GM23338 (cell line): ENCODE data around the gene MARCHF3. TPM values are rescaled to one million over a fixed set of nuclear protein-coding genes. Genes with fewer than 3 reads are reported as not detected.

Experiments
- ATAC-seq: fragments of 200-7000 bp; cut with Tn5 transposase; 3 replicates; pipeline ENCODE4 v1.9.1; 2020
- DNase-seq: peaks from one replicate; pipeline ENCODE4 v3.0.0-alpha.2; 2015; ENCODE audit warnings: low spot score
- H2AFZ ChIP-seq: fragments of 200-600 bp; sonication (generic); 2 replicates; pipeline ENCODE4 v1.8.0; 2016; ENCODE audit warnings: antibody characterized with exemption, mild to moderate bottlenecking, moderate library complexity
- H3F3A ChIP-seq: fragments of 200-600 bp; sonication (generic); replicated peaks from 2 replicates; pipeline ENCODE4 v1.8.0; 2017; ENCODE audit warnings: antibody characterized with exemption, mixed run types, low read depth
- H3K27ac ChIP-seq: fragments of 200-600 bp; sonication (generic); 2 replicates; pipeline ENCODE4 v1.6.1; 2016; ENCODE audit warnings: low read depth
- H3K27me3 ChIP-seq: fragments of 200-600 bp; sonication (generic); 2 replicates; pipeline ENCODE4 v1.8.0; 2016; ENCODE audit warnings: mild to moderate bottlenecking, mixed run types, moderate library complexity; ENCODE audit not compliant: insufficient read depth
- H3K36me3 ChIP-seq: fragments of 200-600 bp; sonication (generic); 2 replicates; pipeline ENCODE4 v1.8.0; 2016; ENCODE audit warnings: mild to moderate bottlenecking; ENCODE audit not compliant: insufficient read depth
- H3K4me1 ChIP-seq: fragments of 200-600 bp; sonication (generic); 2 replicates; pipeline ENCODE4 v1.8.0; 2016; ENCODE audit warnings: mild to moderate bottlenecking, moderate library complexity; ENCODE audit not compliant: insufficient read depth
- H3K4me2 ChIP-seq: fragments of 200-600 bp; sonication (generic); 2 replicates; pipeline ENCODE4 v1.7.1; 2017; ENCODE audit warnings: mixed run types
- H3K4me3 ChIP-seq: fragments of 200-600 bp; sonication (generic); 2 replicates; pipeline ENCODE4 v1.6.1; 2016; ENCODE audit warnings: mixed run types
- H3K79me2 ChIP-seq: fragments of 200-600 bp; sonication (generic); replicated peaks from 2 replicates; pipeline ENCODE4 v1.8.0; 2017; ENCODE audit warnings: mild to moderate bottlenecking; ENCODE audit not compliant: insufficient read depth
- H3K9me2 ChIP-seq: fragments of 200-600 bp; sonication (generic); 2 replicates; pipeline ENCODE4 v1.8.0; 2017; ENCODE audit not compliant: insufficient read depth
- H4K20me1 ChIP-seq: fragments of 200-600 bp; sonication (generic); replicated peaks from 2 replicates; pipeline ENCODE4 v1.8.0; 2017; ENCODE audit warnings: mild to moderate bottlenecking; ENCODE audit not compliant: insufficient read depth
- H3K27ac Mint-ChIP-seq: 2 replicates; pipeline ENCODE4 v1.8.0; 2020; ENCODE audit warnings: inconsistent platforms, mild to moderate bottlenecking, moderate library complexity, mixed read lengths
- H3K27me3 Mint-ChIP-seq: 3 replicates; pipeline ENCODE4 v1.8.0; 2022; ENCODE audit warnings: low read depth, mild to moderate bottlenecking, moderate library complexity, mixed read lengths, inconsistent platforms; ENCODE audit not compliant: insufficient read depth, poor library complexity
- H3K36me3 Mint-ChIP-seq: 3 replicates; pipeline ENCODE4 v1.8.0; 2021; ENCODE audit warnings: low read depth, mild to moderate bottlenecking, inconsistent platforms, moderate library complexity, mixed read lengths
- H3K4me1 Mint-ChIP-seq: 3 replicates; pipeline ENCODE4 v1.8.0; 2020; ENCODE audit warnings: mild to moderate bottlenecking, inconsistent platforms, mixed read lengths
- H3K4me3 Mint-ChIP-seq: 3 replicates; pipeline ENCODE4 v1.8.0; 2021; ENCODE audit warnings: moderate library complexity, mild to moderate bottlenecking, inconsistent platforms, mixed read lengths
- H3K9me3 Mint-ChIP-seq: 3 replicates; pipeline ENCODE4 v1.8.0; 2020; ENCODE audit warnings: moderate library complexity, mild to moderate bottlenecking, inconsistent platforms, mixed read lengths
- CREB1 ChIP-seq: fragments of 250-450 bp; sonication (Bioruptor Pico); IDR thresholded peaks from 2 replicates; pipeline ENCODE4 v1.5.0; 2020; ENCODE audit warnings: low read depth, mild to moderate bottlenecking, moderate library complexity
- EZH2 ChIP-seq: fragments of 200-600 bp; sonication (generic); IDR thresholded peaks from one replicate; pipeline ENCODE4 v1.8.0; 2017; ENCODE audit warnings: antibody characterized with exemption, mild to moderate bottlenecking, low read depth; ENCODE audit not compliant: unreplicated experiment
- EZH2phosphoT487 ChIP-seq: fragments of 200-600 bp; sonication (generic); IDR thresholded peaks from one replicate; pipeline ENCODE4 v1.8.1; 2018; ENCODE audit warnings: antibody characterized with exemption; ENCODE audit not compliant: unreplicated experiment
- JUNB ChIP-seq: IDR thresholded peaks from one replicate; pipeline ENCODE4 v1.6.1; 2016; ENCODE audit warnings: antibody characterized with exemption; ENCODE audit not compliant: unreplicated experiment
- NANOG ChIP-seq: IDR thresholded peaks from 2 replicates; pipeline ENCODE4 v1.6.1; 2016; ENCODE audit warnings: antibody characterized with exemption, borderline replicate concordance
- POLR2AphosphoS5 ChIP-seq: IDR thresholded peaks from 2 replicates; pipeline ENCODE4 v1.6.1; 2016; ENCODE audit warnings: antibody characterized with exemption, low read depth
- STAT1 ChIP-seq: IDR thresholded peaks from one replicate; pipeline ENCODE4 v1.6.1; 2016; ENCODE audit warnings: antibody characterized with exemption; ENCODE audit not compliant: unreplicated experiment
- ZNF114 ChIP-seq: fragments of 250-450 bp; sonication (Bioruptor Pico); IDR thresholded peaks from 2 replicates; pipeline ENCODE4 v1.5.0; 2020; ENCODE audit warnings: mild to moderate bottlenecking, moderate library complexity
- ZNF331 ChIP-seq: fragments of 250-450 bp; sonication (Bioruptor Pico); IDR thresholded peaks from 2 replicates; pipeline ENCODE4 v1.5.0; 2020; ENCODE audit warnings: low read depth, mild to moderate bottlenecking, moderate library complexity
- polyA plus RNA-seq: library from polyadenylated mRNA; unstranded; fragments of >200 nt; fragmentation: Nextera tagmentation; extraction: Ambion mirVana; gene quantifications from 2 replicates; pipeline ENCODE4 v1.2.1, GENCODE V29; 2016
- total RNA-seq: library from RNA; depleted of rRNA; stranded (reverse); fragments of >200 nt; shearing (Covaris generic); gene quantifications from 2 replicates; pipeline ENCODE4 v1.2.3, GENCODE V29; 2014
- TF ChIP-seq, protein P1 (sequence below): IDR thresholded peaks from one replicate; pipeline ENCODE4 v1.6.1; 2018; ENCODE audit warnings: antibody characterized with exemption; ENCODE audit not compliant: unreplicated experiment
- TF ChIP-seq, protein P2 (sequence below), 2 experiments: fragments of 200-600 bp in 1 of 2; sonication (generic) in 1 of 2; conservative IDR thresholded peaks; 2 replicates each; pipeline versions ENCODE4 v1.5.1 to v1.6.1; 2016 to 2017; ENCODE audit warnings: antibody characterized with exemption in 2 of 2, low read depth in 2 of 2, mild to moderate bottlenecking in 2 of 2, moderate library complexity in 1 of 2
- TF ChIP-seq, protein P3 (sequence below): IDR thresholded peaks from 2 replicates; pipeline ENCODE4 v1.6.1; 2016; ENCODE audit warnings: antibody characterized with exemption
- TF ChIP-seq, protein P4 (sequence below): fragments of 250-450 bp; sonication (Bioruptor Pico); IDR thresholded peaks from 2 replicates; pipeline ENCODE4 v1.5.0; 2020; ENCODE audit warnings: mild to moderate bottlenecking, moderate library complexity

MARCHF3 gene
- total and polyA plus RNA-seq, 2 experiments from 2014 or later: 7.0 to 12.7 TPM

DNA sequence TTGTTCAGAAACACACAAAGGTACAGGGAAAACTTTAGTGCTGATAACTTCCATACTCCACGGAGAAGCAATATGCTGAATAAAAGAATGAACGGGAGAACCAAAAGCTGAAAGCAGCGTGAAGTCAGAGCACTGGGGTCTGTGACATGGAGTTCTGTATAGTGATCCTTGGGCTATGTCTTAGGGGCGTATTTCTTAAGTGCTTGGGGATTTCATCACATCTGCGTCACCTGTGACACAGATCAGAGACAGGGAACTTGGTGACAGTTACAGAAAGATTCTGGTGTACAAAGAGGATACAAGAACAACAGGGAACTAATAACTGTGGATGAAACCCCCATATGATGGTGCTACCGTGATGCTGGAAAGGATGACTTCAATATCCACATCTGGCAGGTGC lies 81.9 kb downstream of the MARCHF3 start:
- H3K9me3 Mint-ChIP-seq: no peaks in the 10 kb centered on the region

More for the DNA sequence above, 81.9 kb downstream of the MARCHF3 start:
- ATAC-seq: no peak
- Histone ChIP-seq H3K4me3 (no peak overlapping the region), H2AFZ (no peak overlapping the region), H3K4me1 (peaks cover 7% of the 10 kb centered on the region; the same call in 1 of the 2 replicates), H3K4me2 (no peak overlapping the region), H3K27me3 (no peaks in the 10 kb centered on the region), H3K9me2 (no peaks in the 10 kb centered on the region), H3K27ac (no peak overlapping the region), H3K79me2 (no peaks in the 10 kb centered on the region), H3F3A (no peaks in the 10 kb centered on the region), H4K20me1 (no peaks in the 10 kb centered on the region), H3K36me3 (no peaks in the 10 kb centered on the region)
- no peak for TF ChIP-seq NANOG
- no peak for TF ChIP-seq ZNF331 (CRISPR knock-in tag)
- no peak for TF ChIP-seq STAT1
- TF ChIP-seq, protein P1, sequence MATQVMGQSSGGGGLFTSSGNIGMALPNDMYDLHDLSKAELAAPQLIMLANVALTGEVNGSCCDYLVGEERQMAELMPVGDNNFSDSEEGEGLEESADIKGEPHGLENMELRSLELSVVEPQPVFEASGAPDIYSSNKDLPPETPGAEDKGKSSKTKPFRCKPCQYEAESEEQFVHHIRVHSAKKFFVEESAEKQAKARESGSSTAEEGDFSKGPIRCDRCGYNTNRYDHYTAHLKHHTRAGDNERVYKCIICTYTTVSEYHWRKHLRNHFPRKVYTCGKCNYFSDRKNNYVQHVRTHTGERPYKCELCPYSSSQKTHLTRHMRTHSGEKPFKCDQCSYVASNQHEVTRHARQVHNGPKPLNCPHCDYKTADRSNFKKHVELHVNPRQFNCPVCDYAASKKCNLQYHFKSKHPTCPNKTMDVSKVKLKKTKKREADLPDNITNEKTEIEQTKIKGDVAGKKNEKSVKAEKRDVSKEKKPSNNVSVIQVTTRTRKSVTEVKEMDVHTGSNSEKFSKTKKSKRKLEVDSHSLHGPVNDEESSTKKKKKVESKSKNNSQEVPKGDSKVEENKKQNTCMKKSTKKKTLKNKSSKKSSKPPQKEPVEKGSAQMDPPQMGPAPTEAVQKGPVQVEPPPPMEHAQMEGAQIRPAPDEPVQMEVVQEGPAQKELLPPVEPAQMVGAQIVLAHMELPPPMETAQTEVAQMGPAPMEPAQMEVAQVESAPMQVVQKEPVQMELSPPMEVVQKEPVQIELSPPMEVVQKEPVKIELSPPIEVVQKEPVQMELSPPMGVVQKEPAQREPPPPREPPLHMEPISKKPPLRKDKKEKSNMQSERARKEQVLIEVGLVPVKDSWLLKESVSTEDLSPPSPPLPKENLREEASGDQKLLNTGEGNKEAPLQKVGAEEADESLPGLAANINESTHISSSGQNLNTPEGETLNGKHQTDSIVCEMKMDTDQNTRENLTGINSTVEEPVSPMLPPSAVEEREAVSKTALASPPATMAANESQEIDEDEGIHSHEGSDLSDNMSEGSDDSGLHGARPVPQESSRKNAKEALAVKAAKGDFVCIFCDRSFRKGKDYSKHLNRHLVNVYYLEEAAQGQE: no peak
- TF ChIP-seq ZNF114 (CRISPR knock-in tag): no peak
- TF ChIP-seq, protein P2, sequence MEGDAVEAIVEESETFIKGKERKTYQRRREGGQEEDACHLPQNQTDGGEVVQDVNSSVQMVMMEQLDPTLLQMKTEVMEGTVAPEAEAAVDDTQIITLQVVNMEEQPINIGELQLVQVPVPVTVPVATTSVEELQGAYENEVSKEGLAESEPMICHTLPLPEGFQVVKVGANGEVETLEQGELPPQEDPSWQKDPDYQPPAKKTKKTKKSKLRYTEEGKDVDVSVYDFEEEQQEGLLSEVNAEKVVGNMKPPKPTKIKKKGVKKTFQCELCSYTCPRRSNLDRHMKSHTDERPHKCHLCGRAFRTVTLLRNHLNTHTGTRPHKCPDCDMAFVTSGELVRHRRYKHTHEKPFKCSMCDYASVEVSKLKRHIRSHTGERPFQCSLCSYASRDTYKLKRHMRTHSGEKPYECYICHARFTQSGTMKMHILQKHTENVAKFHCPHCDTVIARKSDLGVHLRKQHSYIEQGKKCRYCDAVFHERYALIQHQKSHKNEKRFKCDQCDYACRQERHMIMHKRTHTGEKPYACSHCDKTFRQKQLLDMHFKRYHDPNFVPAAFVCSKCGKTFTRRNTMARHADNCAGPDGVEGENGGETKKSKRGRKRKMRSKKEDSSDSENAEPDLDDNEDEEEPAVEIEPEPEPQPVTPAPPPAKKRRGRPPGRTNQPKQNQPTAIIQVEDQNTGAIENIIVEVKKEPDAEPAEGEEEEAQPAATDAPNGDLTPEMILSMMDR (conservative IDR thresholded peaks at IDR 0.05; ENCODE audit: low read depth in 2 of 2): no peak
- TF ChIP-seq CREB1 (CRISPR knock-in tag): no peak
- TF ChIP-seq EZH2: no peak
- no peak for TF ChIP-seq POLR2AphosphoS5
- TF ChIP-seq, protein P3, sequence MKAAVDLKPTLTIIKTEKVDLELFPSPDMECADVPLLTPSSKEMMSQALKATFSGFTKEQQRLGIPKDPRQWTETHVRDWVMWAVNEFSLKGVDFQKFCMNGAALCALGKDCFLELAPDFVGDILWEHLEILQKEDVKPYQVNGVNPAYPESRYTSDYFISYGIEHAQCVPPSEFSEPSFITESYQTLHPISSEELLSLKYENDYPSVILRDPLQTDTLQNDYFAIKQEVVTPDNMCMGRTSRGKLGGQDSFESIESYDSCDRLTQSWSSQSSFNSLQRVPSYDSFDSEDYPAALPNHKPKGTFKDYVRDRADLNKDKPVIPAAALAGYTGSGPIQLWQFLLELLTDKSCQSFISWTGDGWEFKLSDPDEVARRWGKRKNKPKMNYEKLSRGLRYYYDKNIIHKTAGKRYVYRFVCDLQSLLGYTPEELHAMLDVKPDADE: no peak
- no peak for TF ChIP-seq EZH2phosphoT487
- TF ChIP-seq, protein P4, sequence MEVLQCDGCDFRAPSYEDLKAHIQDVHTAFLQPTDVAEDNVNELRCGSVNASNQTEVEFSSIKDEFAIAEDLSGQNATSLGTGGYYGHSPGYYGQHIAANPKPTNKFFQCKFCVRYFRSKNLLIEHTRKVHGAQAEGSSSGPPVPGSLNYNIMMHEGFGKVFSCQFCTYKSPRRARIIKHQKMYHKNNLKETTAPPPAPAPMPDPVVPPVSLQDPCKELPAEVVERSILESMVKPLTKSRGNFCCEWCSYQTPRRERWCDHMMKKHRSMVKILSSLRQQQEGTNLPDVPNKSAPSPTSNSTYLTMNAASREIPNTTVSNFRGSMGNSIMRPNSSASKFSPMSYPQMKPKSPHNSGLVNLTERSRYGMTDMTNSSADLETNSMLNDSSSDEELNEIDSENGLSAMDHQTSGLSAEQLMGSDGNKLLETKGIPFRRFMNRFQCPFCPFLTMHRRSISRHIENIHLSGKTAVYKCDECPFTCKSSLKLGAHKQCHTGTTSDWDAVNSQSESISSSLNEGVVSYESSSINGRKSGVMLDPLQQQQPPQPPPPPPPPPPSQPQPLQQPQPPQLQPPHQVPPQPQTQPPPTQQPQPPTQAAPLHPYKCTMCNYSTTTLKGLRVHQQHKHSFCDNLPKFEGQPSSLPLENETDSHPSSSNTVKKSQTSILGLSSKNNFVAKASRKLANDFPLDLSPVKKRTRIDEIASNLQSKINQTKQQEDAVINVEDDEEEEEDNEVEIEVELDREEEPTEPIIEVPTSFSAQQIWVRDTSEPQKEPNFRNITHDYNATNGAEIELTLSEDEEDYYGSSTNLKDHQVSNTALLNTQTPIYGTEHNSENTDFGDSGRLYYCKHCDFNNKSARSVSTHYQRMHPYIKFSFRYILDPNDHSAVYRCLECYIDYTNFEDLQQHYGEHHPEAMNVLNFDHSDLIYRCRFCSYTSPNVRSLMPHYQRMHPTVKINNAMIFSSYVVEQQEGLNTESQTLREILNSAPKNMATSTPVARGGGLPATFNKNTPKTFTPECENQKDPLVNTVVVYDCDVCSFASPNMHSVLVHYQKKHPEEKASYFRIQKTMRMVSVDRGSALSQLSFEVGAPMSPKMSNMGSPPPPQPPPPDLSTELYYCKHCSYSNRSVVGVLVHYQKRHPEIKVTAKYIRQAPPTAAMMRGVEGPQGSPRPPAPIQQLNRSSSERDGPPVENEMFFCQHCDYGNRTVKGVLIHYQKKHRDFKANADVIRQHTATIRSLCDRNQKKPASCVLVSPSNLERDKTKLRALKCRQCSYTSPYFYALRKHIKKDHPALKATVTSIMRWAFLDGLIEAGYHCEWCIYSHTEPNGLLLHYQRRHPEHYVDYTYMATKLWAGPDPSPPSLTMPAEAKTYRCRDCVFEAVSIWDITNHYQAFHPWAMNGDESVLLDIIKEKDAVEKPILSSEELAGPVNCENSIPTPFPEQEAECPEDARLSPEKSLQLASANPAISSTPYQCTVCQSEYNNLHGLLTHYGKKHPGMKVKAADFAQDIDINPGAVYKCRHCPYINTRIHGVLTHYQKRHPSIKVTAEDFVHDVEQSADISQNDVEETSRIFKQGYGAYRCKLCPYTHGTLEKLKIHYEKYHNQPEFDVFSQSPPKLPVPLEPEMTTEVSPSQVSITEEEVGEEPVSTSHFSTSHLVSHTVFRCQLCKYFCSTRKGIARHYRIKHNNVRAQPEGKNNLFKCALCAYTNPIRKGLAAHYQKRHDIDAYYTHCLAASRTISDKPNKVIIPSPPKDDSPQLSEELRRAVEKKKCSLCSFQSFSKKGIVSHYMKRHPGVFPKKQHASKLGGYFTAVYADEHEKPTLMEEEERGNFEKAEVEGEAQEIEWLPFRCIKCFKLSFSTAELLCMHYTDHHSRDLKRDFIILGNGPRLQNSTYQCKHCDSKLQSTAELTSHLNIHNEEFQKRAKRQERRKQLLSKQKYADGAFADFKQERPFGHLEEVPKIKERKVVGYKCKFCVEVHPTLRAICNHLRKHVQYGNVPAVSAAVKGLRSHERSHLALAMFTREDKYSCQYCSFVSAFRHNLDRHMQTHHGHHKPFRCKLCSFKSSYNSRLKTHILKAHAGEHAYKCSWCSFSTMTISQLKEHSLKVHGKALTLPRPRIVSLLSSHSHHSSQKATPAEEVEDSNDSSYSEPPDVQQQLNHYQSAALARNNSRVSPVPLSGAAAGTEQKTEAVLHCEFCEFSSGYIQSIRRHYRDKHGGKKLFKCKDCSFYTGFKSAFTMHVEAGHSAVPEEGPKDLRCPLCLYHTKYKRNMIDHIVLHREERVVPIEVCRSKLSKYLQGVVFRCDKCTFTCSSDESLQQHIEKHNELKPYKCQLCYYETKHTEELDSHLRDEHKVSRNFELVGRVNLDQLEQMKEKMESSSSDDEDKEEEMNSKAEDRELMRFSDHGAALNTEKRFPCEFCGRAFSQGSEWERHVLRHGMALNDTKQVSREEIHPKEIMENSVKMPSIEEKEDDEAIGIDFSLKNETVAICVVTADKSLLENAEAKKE: no peak
- TF ChIP-seq JUNB: no peak
- Mint-ChIP-seq H3K4me1 (peaks cover 23% of the 10 kb centered on the region), H3K36me3 (no peaks in the 10 kb centered on the region), H3K4me3 (no peak overlapping the region), H3K27me3 (no peaks in the 10 kb centered on the region), H3K27ac (no peak overlapping the region)
- no peak for DNase-seq
